Activated T-helper 2 cell treated with anti-CD3 and anti-CD28 coated beads, Interferon-gamma antibody, Interleukin-2, Interleukin-4, amounts not matched to agents 10 μg/mL and 5 μg/mL and 100 μg/mL, durations not matched to agents 14 hours and 24 hours and 36 hours (primary cell): ENCODE results near the gene GSTK1. TPM values are rescaled to one million over a fixed set of nuclear protein-coding genes. Genes with fewer than 3 reads are reported as not detected.
"Not testable (repeated sequence)": the region's sequence is repeated elsewhere in the genome, so short reads cannot be mapped to it uniquely, and the experiment has no call there.

Experiments
- DNase-seq: peaks from one replicate; pipeline ENCODE4 v3.0.0; 2021; ENCODE audit warnings: low spot score
- H3K27ac Mint-ChIP-seq: one replicate; pipeline ENCODE4 v1.8.0; 2021; ENCODE audit warnings: mixed read lengths
- H3K27me3 Mint-ChIP-seq: one replicate; pipeline ENCODE4 v1.8.0; 2021; ENCODE audit warnings: low read depth, mixed read lengths
- H3K36me3 Mint-ChIP-seq: one replicate; pipeline ENCODE4 v1.8.0; 2021; ENCODE audit warnings: low read depth, mixed read lengths
- H3K4me1 Mint-ChIP-seq: one replicate; pipeline ENCODE4 v1.8.0; 2021; ENCODE audit warnings: low read depth, mixed read lengths
- H3K4me3 Mint-ChIP-seq: one replicate; pipeline ENCODE4 v1.8.0; 2021; ENCODE audit warnings: low read depth, mild to moderate bottlenecking, moderate library complexity, mixed read lengths
- H3K9me3 Mint-ChIP-seq: one replicate; pipeline ENCODE4 v1.8.0; 2021; ENCODE audit warnings: mixed read lengths
- intact Hi-C: fragments of 100-400 bp; cut with micrococcal nuclease; formaldehyde crosslinking; loops from one replicate; pipeline ENCODE4 v1.15.1; 2023
- total RNA-seq: library from RNA; stranded (reverse); gene quantifications from 2 replicates; pipeline ENCODE4 v1.2.3, GENCODE V29; 2022

GSTK1 gene
- total RNA-seq, result 166 and 168 TPM in 2 replicates

DNA sequence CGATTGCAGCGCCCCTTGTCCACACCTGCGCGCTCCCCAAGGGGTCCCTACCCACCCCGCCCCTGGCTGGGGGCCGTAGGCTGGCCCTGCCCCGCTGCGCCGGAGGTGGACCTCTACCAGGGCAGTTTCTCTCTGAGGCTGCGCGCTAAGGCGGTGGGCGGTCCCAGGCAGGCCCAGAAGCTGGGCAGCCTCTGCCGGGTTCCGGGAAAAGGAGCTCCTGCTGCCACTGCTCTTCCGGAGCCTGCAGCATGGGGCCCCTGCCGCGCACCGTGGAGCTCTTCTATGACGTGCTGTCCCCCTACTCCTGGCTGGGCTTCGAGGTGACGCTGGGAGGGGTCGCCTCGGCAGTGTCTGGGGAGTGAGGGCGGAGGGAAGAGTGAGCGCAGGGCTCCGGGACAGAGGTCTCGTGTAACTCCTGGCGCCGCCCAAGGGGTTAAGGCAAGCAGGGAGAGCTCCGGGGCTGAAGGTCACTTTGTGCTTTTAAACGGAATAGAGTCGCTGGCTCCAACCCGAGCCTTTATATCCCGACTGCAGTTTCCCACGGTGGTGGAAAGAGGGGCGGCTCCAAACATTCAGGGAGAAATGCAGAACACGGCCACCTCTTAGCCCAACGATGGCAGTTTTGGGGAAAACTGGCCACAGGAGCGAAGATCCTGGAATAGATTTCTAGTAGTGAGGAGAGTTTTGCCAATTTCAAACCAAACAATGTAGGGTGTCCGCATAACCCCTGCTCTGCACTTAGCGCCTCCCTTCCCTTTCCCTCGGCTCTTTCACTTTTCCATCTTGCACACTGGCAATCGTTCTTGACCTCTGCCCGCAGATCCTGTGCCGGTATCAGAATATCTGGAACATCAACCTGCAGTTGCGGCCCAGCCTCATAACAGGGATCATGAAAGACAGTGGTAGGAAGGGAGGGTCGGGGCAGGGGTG is at the start of gene GSTK1:
GSTK1 (plus strand) TSS at position 176 of the 930 bp plus-strand sequence; CDS start at position 249, 73 bp downstream.
- H3K27ac Mint-ChIP-seq, result peak within 1 kb of the TSS; percentile 94
- peak; percentile 76 for DNase-seq
- peaks cover 55% of the 10 kb centered on the region for H3K36me3 Mint-ChIP-seq
- no peaks in the 10 kb centered on the region for H3K27me3 Mint-ChIP-seq
- H3K9me3 Mint-ChIP-seq, result peaks cover 6% of the 10 kb centered on the region
- peak within 1 kb of the TSS; percentile 97 for H3K4me3 Mint-ChIP-seq
- intact Hi-C loops, result loop anchor here (1.0 to 5.0 kb wide), 4 partner anchors 18 to 119 kb away; partner anchors contain the start of genes CASP2 and ZYX
- peaks cover 49% of the 10 kb centered on the region for H3K4me1 Mint-ChIP-seq

DNA sequence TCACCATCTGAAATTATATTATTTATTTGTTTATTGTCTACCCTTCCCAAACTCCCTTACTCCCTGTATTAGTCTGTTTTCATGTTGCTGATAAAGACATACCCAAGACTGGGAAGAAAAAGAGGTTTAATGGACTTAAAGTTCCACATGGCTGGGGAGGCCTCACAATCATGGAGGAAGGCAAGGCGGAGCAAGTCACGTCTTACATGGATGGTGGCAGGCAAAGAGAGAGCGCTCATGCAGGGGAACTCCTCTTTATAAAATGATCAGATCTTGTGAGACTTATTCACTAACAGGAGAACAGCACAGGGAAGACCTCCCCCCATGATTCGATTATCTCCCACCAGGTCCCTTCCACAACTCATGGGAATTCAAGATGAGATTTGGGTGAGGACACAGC is 49.8 kb upstream of the GSTK1 start:
- H3K4me3 Mint-ChIP-seq, H3K27me3 Mint-ChIP-seq, H3K27ac Mint-ChIP-seq, H3K9me3 Mint-ChIP-seq, H3K36me3 Mint-ChIP-seq, H3K4me1 Mint-ChIP-seq, DNase-seq: not testable (repeated sequence)
- intact Hi-C loops, result loop anchor here (10.0 kb wide), 1 partner anchor 799 kb away; no protein-coding TSS in a partner anchor

DNA sequence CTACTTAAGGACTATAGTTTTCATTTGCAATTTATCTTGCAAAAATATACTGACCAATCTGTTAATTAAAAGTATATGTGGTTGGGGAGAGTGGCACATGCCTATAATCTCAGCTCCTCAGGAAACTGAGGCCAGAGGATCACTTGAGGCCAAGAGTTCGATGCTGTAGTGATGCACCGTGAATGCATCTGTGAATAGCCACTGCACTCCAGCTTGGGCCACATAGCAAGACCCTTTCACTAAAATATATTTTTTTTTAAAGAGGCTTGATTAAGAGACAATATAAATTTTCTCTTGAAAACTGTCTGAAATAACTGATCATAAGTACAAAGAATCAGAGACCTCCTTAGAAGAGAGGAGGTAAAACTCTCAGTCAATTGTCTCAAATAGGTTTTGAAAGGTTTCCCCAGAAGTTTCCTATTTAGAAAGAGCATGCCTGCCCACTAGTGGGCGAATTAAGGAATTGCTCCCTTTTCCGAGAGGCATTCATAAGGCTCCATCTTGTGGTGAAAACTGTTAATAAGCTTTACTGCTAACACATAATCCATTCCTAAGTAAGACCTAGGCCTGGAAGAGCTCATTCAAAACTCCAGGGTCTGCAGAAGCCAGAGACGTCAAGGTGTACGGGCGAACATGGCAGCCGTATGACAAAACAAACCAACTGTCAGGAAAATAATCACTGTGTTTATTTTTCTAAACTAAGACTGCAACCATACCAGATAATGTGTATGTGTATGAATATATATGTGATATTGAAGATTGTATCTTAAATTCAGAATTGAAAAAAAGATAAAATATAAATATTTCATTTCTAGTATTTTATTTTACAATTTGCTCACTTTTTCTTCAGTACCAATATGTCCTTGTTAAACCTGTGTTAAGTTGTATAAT is 48.2 kb upstream of the GSTK1 start:
- Mint-ChIP-seq H3K4me3 (no peak overlapping the region), H3K27me3 (peaks cover 8% of the 10 kb centered on the region), H3K27ac (no peak overlapping the region), H3K36me3 (no peaks in the 10 kb centered on the region), H3K9me3 (no peaks in the 10 kb centered on the region), H3K4me1 (no peaks in the 10 kb centered on the region)
- intact Hi-C loops, result loop anchor here (1.0 to 10.0 kb wide), 2 partner anchors 207 to 800 kb away; no protein-coding TSS in a partner anchor
- DNase-seq, result peak; percentile 48

DNA sequence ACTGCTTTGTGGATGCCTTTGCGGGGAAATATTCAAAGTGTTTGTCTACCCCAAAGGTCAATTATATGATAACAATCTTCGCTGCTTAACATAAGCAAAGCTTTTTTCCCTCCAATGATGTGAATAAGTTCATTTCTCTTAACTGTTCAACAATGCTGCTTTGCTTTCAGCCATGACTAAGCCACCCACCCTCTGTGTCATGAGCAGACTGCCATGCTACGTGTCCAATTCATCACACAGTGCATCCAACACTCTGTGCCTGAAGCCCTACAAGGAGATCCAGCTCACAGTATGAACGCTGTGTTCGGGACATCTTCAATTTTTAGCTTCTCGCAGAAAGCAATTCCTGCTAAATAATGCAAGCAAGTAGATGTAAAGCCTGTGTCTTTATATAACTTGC is 47.1 kb upstream of the GSTK1 start:
- H3K27me3 Mint-ChIP-seq, result peaks cover 8% of the 10 kb centered on the region
- no peaks in the 10 kb centered on the region for H3K9me3 Mint-ChIP-seq
- no peaks in the 10 kb centered on the region for H3K36me3 Mint-ChIP-seq
- H3K4me3 Mint-ChIP-seq, result no peak overlapping the region
- intact Hi-C loops, result loop anchor here (10.0 kb wide), 1 partner anchor 801 kb away; no protein-coding TSS in a partner anchor
- no peak for DNase-seq
- H3K4me1 Mint-ChIP-seq, result no peaks in the 10 kb centered on the region
- no peak overlapping the region for H3K27ac Mint-ChIP-seq

DNA sequence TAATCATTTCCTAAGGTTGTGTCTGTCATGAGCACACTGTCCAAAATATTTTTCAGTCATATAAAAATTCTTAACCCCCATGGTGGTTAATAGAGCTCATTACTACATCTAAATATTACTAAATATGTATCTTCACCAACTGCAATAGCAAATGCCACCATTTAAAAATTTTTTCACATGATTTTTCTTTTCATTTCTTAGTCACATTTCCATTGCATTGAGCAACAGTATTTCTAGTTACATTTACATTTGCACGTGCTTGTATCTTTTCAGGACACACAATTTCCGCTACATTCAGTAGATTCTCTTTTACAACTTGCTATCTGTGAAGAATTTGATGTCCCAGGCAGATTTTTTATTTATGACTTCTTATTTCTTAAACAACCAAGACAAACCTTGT is 46.6 kb upstream of the GSTK1 start:
- intact Hi-C loops, result loop anchor here (10.0 kb wide), 1 partner anchor 802 kb away; no protein-coding TSS in a partner anchor
- H3K9me3 Mint-ChIP-seq, result no peaks in the 10 kb centered on the region
- H3K4me3 Mint-ChIP-seq, result no peak overlapping the region
- no peaks in the 10 kb centered on the region for H3K4me1 Mint-ChIP-seq
- no peak overlapping the region for H3K27ac Mint-ChIP-seq
- no peak for DNase-seq
- H3K36me3 Mint-ChIP-seq, result no peaks in the 10 kb centered on the region
- peaks cover 13% of the 10 kb centered on the region for H3K27me3 Mint-ChIP-seq

DNA sequence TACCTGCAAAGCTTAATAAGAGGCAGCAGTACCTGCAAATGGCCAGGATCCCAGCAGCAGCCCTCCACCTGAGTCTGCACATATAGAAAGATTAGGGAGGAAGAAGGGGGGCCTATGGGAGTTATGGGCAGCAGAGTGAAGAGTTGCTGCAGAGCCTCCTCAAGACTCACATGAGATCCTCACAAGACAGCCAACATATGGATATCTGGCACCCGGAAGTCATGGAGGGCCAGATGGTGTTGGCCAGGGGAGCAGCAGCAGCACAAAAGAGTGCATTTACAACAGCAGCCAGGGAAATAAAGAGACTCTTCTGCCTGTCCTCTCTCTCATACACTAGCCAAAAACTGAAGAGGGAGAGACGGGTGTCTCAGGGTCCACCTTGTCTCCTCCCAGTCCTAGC is 45.4 kb upstream of the GSTK1 start:
- H3K4me1 Mint-ChIP-seq, result no peaks in the 10 kb centered on the region
- H3K9me3 Mint-ChIP-seq, result no peaks in the 10 kb centered on the region
- H3K4me3 Mint-ChIP-seq, result no peak overlapping the region
- DNase-seq, result no peak
- peaks cover 22% of the 10 kb centered on the region for H3K27me3 Mint-ChIP-seq
- H3K27ac Mint-ChIP-seq, result no peak overlapping the region
- intact Hi-C loops, result loop anchor here (10.0 kb wide), 1 partner anchor 803 kb away; no protein-coding TSS in a partner anchor
- no peaks in the 10 kb centered on the region for H3K36me3 Mint-ChIP-seq

DNA sequence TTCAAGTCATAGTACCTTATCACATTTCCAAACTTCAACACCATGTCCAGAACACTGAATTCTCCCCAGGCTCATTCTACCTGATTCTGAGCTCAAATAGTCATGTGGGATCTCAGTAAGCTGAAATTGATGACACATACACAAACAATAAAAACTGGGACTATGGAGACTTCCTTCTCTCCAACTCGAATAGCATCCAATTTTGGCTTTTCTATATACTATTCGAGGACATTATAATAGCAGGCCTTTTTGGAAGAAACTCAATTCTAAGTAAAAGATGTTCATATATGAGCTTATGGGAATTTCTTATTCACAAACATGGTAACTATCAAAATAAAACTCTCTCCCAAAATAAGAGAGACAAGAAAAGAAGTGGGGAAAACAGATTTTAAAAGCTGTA is 42.0 kb upstream of the GSTK1 start:
- Mint-ChIP-seq H3K27me3 (peaks cover 38% of the 10 kb centered on the region), H3K4me1 (no peaks in the 10 kb centered on the region), H3K4me3 (no peak overlapping the region), H3K27ac (no peak overlapping the region), H3K9me3 (no peaks in the 10 kb centered on the region), H3K36me3 (no peaks in the 10 kb centered on the region)
- no peak for DNase-seq
- intact Hi-C loops, result no loop called here

DNA sequence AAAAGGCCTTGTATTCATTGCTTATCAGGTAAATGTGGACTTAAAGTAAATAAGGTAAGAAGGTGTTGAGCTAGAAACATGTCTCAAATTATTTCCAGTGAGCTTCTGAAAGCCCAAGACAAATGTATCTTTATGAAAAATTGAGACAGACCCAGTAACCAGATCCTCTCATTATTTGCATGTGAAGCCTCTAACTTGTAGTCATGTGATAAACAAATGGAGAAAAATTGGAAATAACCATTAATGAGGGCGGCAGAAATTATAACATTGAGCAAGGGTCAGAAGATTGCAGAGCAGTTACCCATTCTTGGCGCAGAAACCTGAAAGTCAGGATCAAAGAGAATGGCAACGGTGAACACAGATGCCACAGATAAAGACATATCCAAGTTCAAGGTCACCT is 41.5 kb upstream of the GSTK1 start, which contains the start of gene TAS2R40:
TAS2R40 (plus strand) TSS at position 301 of the 400 bp plus-strand sequence; CDS start at position 343, 42 bp downstream.
- no peak within 1 kb of the TSS for H3K27ac Mint-ChIP-seq
- peaks cover 42% of the 10 kb centered on the region for H3K27me3 Mint-ChIP-seq
- H3K36me3 Mint-ChIP-seq, result no peaks in the 10 kb centered on the region
- no peak within 1 kb of the TSS for H3K4me3 Mint-ChIP-seq
- no peaks in the 10 kb centered on the region for H3K4me1 Mint-ChIP-seq
- no peaks in the 10 kb centered on the region for H3K9me3 Mint-ChIP-seq
- intact Hi-C loops, result no loop called here
- DNase-seq, result no peak

DNA sequence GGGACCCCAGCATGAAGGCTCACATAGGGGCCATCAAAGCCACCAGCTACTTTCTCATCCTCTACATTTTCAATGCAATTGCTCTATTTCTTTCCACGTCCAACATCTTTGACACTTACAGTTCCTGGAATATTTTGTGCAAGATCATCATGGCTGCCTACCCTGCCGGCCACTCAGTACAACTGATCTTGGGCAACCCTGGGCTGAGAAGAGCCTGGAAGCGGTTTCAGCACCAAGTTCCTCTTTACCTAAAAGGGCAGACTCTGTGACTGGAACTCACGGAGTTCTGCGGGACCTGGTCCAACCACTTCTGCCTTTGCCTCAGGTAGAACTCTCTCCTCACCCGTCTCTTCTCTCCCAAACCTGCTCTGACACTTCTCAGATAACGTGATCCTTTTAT is 40.5 kb upstream of the GSTK1 start:
- no peaks in the 10 kb centered on the region for H3K4me1 Mint-ChIP-seq
- H3K36me3 Mint-ChIP-seq, result no peaks in the 10 kb centered on the region
- intact Hi-C loops, result no loop called here

DNA sequence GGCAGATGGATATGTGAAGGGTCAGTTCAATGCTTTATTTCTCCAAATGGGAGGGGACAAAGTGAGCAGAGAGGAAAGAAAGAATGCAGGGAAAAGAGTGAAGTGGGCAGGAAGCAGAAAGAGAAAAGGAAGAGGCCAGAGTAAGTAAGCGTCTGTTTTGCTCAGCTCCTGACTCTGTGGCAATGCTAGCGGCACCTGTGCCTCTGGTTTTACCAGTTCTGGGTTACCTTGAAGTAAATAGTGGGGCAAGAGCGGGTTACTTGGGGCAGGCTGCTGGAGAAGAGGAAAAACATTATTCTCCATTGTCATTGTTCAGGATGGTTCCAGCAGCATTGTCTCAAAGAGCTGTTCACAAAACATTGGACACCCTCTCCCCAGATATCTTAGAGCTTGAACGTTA is 39.5 kb upstream of the GSTK1 start:
- Mint-ChIP-seq H3K4me1 (no peaks in the 10 kb centered on the region), H3K27me3 (peaks cover 44% of the 10 kb centered on the region), H3K36me3 (no peaks in the 10 kb centered on the region), H3K27ac (no peak overlapping the region), H3K4me3 (no peak overlapping the region), H3K9me3 (no peaks in the 10 kb centered on the region)
- no peak for DNase-seq
- intact Hi-C loops, result no loop called here

More for the DNA sequence above, 40.5 kb upstream of the GSTK1 start:
- H3K4me3 Mint-ChIP-seq, result no peak overlapping the region
- no peak for DNase-seq
- peaks cover 40% of the 10 kb centered on the region for H3K27me3 Mint-ChIP-seq
- no peaks in the 10 kb centered on the region for H3K9me3 Mint-ChIP-seq
- no peak overlapping the region for H3K27ac Mint-ChIP-seq

DNA sequence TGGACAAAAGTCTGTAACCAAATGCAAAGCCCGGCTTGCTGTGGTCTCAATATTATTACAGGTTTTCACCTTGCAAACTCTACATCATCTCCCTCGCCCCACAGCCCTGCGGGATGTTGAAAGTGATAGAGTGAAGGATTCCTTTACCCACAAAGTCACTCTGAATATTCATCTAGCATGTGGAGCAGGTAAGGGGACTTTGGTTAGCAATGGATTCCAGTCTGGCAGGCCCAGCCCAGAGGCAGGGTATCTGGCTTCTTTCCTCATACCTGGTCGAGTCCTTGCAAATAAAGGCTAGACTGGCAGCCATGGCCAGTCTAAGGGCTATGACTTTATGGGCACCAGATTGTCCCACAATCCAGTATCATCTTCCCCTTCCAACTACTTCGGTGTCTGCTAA is 38.2 kb upstream of the GSTK1 start:
- peaks cover 43% of the 10 kb centered on the region for H3K27me3 Mint-ChIP-seq
- intact Hi-C loops, result no loop called here
- no peak overlapping the region for H3K27ac Mint-ChIP-seq
- DNase-seq, result no peak
- no peaks in the 10 kb centered on the region for H3K4me1 Mint-ChIP-seq
- no peaks in the 10 kb centered on the region for H3K36me3 Mint-ChIP-seq
- no peaks in the 10 kb centered on the region for H3K9me3 Mint-ChIP-seq
- no peak overlapping the region for H3K4me3 Mint-ChIP-seq

DNA sequence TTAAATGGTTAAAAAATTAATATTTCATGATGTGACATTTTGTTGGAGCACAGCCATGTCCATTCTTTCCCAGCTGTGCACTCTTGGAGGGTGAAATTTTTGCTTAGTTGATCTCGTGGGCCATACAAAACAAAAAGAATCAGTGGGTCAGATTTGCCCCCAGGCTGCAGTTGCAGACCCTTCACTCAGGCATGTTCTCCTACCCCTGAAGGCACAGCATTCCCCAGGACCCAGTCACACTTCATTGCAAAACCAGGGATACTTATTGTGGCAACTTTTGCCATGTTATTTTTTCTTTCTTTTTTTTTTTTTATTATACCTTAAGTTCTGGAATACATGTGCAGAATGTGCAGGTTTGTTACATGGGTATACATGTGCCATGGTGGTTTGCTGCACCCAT is 35.4 kb upstream of the GSTK1 start:
- no peak for DNase-seq
- H3K4me3 Mint-ChIP-seq, result no peak overlapping the region
- no peaks in the 10 kb centered on the region for H3K9me3 Mint-ChIP-seq
- no peaks in the 10 kb centered on the region for H3K36me3 Mint-ChIP-seq
- H3K4me1 Mint-ChIP-seq, result no peaks in the 10 kb centered on the region
- intact Hi-C loops, result no loop called here
- no peak overlapping the region for H3K27ac Mint-ChIP-seq
- peaks cover 37% of the 10 kb centered on the region for H3K27me3 Mint-ChIP-seq
